Hepatic stellate cell (primary cell): ENCODE data around the gene SLC15A3.

Experiments used
- DNase-seq: peaks from one replicate; pipeline ENCODE4 v3.0.0; 2011; ENCODE audit warnings: low spot score

Gene SLC15A3

DNA sequence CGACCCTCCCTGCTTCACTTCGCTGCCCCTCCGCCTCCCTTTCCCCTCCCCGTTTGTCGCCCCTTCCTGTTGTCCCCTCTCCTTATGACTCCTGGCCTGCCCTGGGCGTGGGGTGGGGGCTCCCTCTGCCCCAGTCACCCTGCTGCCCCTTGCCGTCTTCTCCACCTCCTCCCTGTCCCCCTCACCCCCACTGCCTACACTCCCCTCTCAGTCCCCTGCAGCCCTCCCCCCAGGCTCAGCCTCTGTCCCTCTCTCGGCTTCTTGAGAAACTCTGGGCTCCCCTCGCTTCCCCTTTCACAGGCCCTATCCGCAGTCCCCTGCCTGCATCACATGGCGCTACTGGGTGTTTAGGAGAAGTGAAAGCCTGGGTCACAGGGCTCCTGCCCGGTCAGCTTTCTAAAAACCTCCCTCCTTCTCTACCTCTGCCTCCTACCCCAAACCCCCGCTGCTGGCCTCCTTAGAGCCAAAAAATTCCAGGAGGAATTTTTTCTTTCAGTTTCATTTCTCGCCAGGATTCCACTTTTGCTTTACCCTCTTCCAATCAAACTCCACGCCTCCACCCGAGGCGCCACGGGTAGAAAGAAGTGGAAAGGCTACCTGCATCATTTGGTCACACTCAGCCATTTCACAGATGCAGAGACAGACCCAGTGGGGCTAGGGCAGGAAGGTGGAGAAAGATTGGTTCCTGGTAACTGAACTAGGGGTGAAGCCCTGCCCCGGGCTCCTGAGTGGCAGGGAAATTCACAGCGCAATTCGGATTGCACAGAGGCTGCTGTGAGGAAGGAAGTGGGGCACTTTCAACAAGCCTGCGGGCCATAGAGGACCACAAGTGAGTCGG, at the start of gene SLC15A3:
Gene SLC15A3 (minus strand): TSS at position 273 of the 838 bp plus-strand sequence. CDS start 625 bp downstream, outside the sequence.
- DNase-seq = peak; percentile 78

DNA sequence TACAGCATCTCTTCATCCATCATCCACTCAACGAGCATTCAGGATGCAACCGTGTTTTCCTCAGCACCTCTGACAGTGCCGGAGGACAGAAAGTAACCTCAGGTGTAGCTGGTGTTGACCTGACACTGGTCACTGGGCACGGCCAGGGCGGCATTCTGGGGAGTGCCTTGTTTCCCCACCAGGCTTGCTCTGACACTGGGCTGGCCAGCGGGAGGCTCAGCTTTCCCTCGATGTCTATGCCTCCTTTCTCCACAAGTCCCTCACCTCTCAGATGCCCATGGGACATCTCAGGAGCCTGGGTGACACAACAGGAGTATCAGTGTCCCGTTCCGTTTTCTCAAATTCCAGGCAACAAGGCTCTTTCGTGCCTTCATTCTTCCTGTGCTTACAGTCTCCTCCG, 48.5 kb upstream of the SLC15A3 start:
- DNase-seq = no peak

GRCh38 chr11:60996381-60997138, 44.6 kb upstream of the SLC15A3 start:
- no peak for DNase-seq

- DNase-seq = no peak
Observed at GRCh38 chr11:60995798-60996197, 43.8 kb upstream of the SLC15A3 start.

GRCh38 chr11:60994541-60995080, 42.6 kb upstream of the SLC15A3 start:
- DNase-seq = no peak

DNA sequence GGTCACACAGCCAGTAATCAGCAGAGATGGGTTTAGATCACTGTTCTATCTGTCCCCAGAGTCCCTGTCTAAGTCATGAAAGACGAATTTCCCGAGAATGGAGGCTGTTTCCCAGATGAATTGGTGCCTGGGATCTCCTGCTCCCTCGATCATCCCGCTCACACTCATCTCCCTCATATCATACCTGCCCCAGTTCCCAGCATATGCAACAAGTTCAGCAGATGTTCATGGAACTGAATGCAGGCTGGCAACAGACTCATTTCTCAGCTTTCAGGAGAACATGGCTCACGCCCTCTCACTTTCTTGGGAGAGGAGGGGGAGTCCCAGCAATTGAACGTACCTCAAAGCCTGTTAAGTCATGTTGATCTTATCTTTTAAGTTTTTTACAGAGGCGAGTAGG, 41.6 kb upstream of the SLC15A3 start:
- DNase-seq = no peak

GRCh38 chr11:60992842-60993409, 41.0 kb upstream of the SLC15A3 start:
- no peak for DNase-seq

DNA sequence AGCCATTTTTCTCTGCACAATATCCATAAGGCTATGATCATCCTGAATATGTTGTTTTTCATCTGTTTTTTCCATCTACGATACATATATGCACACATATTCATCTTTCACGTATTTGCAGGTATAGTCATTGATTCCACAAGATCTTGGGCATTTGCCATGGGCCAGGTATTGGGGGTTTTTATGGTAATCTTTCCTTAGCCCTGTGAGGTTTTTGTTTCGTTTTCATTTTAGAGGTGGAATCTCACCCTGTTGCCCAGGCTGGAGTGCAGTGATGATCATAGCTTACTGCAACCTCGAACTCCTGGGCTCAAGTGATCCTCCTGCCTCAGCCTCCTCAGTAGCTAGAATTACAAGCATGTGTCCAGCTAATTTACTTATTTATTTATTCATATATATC, 39.5 kb upstream of the SLC15A3 start:
- no peak for DNase-seq

- DNase-seq = no peak
Observed at GRCh38 chr11:60989093-60989650, 37.2 kb upstream of the SLC15A3 start.

GRCh38 chr11:60988658-60989057, 36.7 kb upstream of the SLC15A3 start:
- DNase-seq = no peak

GRCh38 chr11:60987577-60988277, 35.8 kb upstream of the SLC15A3 start:
- DNase-seq = no peak

GRCh38 chr11:60985991-60986915, 34.3 kb upstream of the SLC15A3 start:
- no peak for DNase-seq

GRCh38 chr11:60985501-60985900, 33.5 kb upstream of the SLC15A3 start:
- no peak for DNase-seq

DNA sequence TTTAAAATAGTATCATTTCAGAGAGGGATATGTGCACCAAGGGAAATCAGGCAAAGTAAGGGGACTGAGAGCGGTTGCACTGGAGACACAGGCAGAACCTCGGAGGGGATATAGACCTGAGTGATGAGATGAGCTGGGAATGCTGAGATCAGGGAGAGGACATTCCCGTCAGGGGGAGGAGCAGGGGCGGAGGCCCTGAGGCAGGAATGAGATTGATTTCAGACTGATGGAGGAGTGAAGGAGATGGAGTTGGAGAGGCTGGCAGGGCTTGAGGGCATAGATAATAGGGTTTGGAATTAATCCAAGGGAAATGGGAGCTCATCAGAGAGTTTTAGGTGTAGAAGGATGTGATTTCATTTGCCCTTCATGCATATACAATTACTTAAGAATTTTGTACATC, 32.7 kb upstream of the SLC15A3 start:
- DNase-seq = no peak

DNA sequence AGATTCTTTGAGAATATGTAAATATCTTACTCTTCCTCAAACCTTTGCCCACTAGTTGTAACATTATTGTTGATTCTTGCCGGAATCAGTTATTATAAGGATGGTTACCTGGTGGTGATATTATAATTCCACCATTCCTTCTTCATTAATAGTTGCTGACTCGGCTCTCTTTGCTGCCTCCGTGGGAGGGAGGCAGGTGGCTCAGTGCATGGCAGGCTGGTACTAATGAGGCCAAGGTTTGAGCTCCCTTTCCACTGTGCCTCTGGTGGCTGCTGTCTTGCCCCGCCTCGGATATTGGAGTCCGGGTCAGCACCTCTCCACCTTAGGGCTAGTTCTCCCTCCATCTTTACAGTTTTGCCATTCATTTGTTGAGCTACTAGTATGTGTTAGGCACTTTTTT, 32.2 kb upstream of the SLC15A3 start:
- DNase-seq = no peak

DNA sequence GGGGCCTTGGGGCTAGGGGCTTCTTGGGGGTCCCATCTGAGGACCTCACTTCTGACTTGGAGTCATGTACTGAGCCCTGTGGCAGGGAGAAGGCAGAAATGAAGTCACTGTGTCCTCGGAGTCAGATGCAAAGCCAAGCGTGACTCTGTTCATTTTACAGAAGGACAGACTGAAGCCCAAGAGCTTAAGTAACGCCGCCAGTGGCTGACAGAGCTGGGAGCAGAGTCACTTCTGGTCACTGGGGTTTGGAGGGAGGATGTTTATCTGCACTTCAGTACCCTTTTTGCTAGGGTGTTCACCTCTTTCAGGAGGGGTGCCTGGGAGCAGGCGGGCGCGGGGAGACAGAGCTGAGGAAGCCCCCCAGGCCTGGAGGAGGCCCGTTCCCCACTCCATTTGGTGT, 30.2 kb upstream of the SLC15A3 start:
- DNase-seq = no peak

GRCh38 chr11:60981515-60981914, 29.5 kb upstream of the SLC15A3 start:
- DNase-seq = no peak

GRCh38 chr11:60978546-60979380, 26.8 kb upstream of the SLC15A3 start:
- no peak for DNase-seq

GRCh38 chr11:60977836-60978235, 25.9 kb upstream of the SLC15A3 start:
- no peak for DNase-seq

GRCh38 chr11:60977224-60977623, 25.2 kb upstream of the SLC15A3 start:
- no peak for DNase-seq
